Gastrocnemius medialis (tissue), 4 donors: ENCODE measurements around the gene RERE. TPM values are rescaled to one million over a fixed set of nuclear protein-coding genes. Genes with fewer than 3 reads are reported as not detected.

ENCODE experiments used
- ATAC-seq, 2 donors: fragments of 150-250 bp; one replicate each; pipeline ENCODE4 v1.9.1; 2016
- DNase-seq, 2 donors: peaks; one replicate each; pipeline ENCODE4 v3.0.0-alpha.2; 2019
- H3K27ac ChIP-seq, 4 donors: fragments of 200-600 bp; sonication (generic); 1 replicate in 1 of 4; 2 replicates in 3 of 4; pipeline ENCODE4 v1.5.1; 2016 to 2018; ENCODE audit warnings: mild to moderate bottlenecking in 2 of 4, moderate library complexity in 1 of 4
- H3K27me3 ChIP-seq, 3 donors: fragments of 200-600 bp; sonication (generic) in 2 of 3; 1 replicate in 1 of 3; 2 replicates in 2 of 3; pipeline versions ENCODE4 v1.5.1 to v1.6.0; 2016 to 2019; ENCODE audit warnings: mild to moderate bottlenecking in 1 of 3, moderate library complexity in 1 of 3
- H3K36me3 ChIP-seq, 2 donors: fragments of 200-600 bp; sonication (generic) in 1 of 2; one replicate each; pipeline ENCODE4 v1.5.1; 2017 to 2018
- H3K4me1 ChIP-seq, 2 donors: fragments of 200-600 bp; sonication (generic) in 1 of 2; one replicate each; pipeline ENCODE4 v1.5.1; 2016 to 2017; ENCODE audit warnings: mild to moderate bottlenecking in 2 of 2
- H3K4me3 ChIP-seq, 4 donors: fragments of 200-600 bp; sonication (generic) in 3 of 4; 1 replicate in 1 of 4; 2 replicates in 3 of 4; pipeline ENCODE4 v1.5.1; 2016 to 2019; ENCODE audit warnings: mild to moderate bottlenecking in 2 of 4
- H3K9me3 ChIP-seq, 3 donors: fragments of 200-600 bp; sonication (generic) in 2 of 3; 1 replicate in 1 of 3; 2 replicates in 2 of 3; pipeline ENCODE4 v1.5.1; 2016 to 2019
- CTCF ChIP-seq, 5 experiments: fragments of 450-650 bp in 3 of 5; fragments of 200-600 bp in 2 of 5; sonication (generic) in 2 of 5; IDR thresholded peaks in 4 of 5; conservative IDR thresholded peaks in 1 of 5; 1 replicate in 4 of 5; 2 replicates in 1 of 5; pipeline ENCODE4 v1.5.1; 2016 to 2019; ENCODE audit warnings: antibody characterized with exemption in 5 of 5, mild to moderate bottlenecking in 3 of 5, moderate library complexity in 3 of 5
- POLR2A ChIP-seq, 2 donors: fragments of 450-650 bp; IDR thresholded peaks; one replicate each; pipeline ENCODE4 v1.6.1; 2017; ENCODE audit warnings: antibody characterized with exemption in 2 of 2, mild to moderate bottlenecking in 2 of 2, moderate library complexity in 2 of 2
- in situ Hi-C, 4 donors: fragments of 200-750 bp; cut with MboI; loops; one replicate each; pipeline versions ENCODE4 v1.15.0 to v1.8.0; 2017; ENCODE audit warnings: low sequenced_read_pairs in 4 of 4
- intact Hi-C: fragments of 100-400 bp; cut with DNase I; formaldehyde crosslinking; loops from one replicate; pipeline ENCODE4 v1.15.1; 2023; ENCODE audit warnings: low total_unique reads
- total RNA-seq, 4 donors: library from RNA; depleted of rRNA; stranded (reverse); fragments of >200 nt; gene quantifications; one replicate each; pipeline versions ENCODE4 v1.1.0 to v1.2.3, GENCODE V29; 2016

Gene RERE
- total RNA-seq, 4 donors from 2014 or later = 60.8 to 106 (median 102) TPM

GRCh38 chr1:8348777-8349472 lies 468.5 kb downstream of the RERE start:
- DNase-seq = peak in 1 of 2 donors; percentile 61
- Histone ChIP-seq H3K9me3 (no peaks in the 10 kb centered on the region), H3K36me3 (peaks cover 0 to 13% of the 10 kb centered on the region in 2 donors), H3K4me1 (peaks cover 22 to 33% of the 10 kb centered on the region in 2 donors), H3K27ac (peak overlapping the region in 1 of 4 donors; percentile 35), H3K27me3 (no peaks in the 10 kb centered on the region), H3K4me3 (no peak overlapping the region)
- TF ChIP-seq POLR2A (IDR thresholded peaks at IDR 0.05) (no peak), CTCF (IDR thresholded peaks at IDR 0.05 in 4 of 5, conservative IDR thresholded peaks at IDR 0.05 in 1 of 5) (peak; percentile 70 to 94 (median 93))
- intact Hi-C loops (loop anchor here (1.0 to 2.0 kb wide), 2 partner anchors 366 to 374 kb away; no protein-coding TSS in a partner anchor), in situ Hi-C loops (loop anchor here (10.0 kb wide), 2 partner anchors 364 to 374 kb away; no protein-coding TSS in a partner anchor)
- peak; percentile 31 to 34 for ATAC-seq

- Histone ChIP-seq H3K27ac (no peak overlapping the region), H3K27me3 (no peaks in the 10 kb centered on the region), H3K36me3 (peaks cover 0 to 6% of the 10 kb centered on the region in 2 donors), H3K4me3 (no peak overlapping the region), H3K4me1 (peaks cover 25 to 35% of the 10 kb centered on the region in 2 donors), H3K9me3 (no peaks in the 10 kb centered on the region)
- TF ChIP-seq CTCF (IDR thresholded peaks at IDR 0.05 in 4 of 5, conservative IDR thresholded peaks at IDR 0.05 in 1 of 5) (no peak), POLR2A (IDR thresholded peaks at IDR 0.05) (no peak)
- no peak for ATAC-seq
- intact Hi-C loops = loop anchor here (2.0 kb wide), 1 partner anchor 365 kb away; no protein-coding TSS in a partner anchor
- in situ Hi-C loops = loop anchor here (10.0 kb wide), 2 partner anchors 363 to 373 kb away; no protein-coding TSS in a partner anchor
- no peak for DNase-seq
Measured at GRCh38 chr1:8348047-8348776, 469.2 kb downstream of the RERE start.

GRCh38 chr1:8347635-8348034 lies 469.8 kb downstream of the RERE start:
- DNase-seq = no peak
- Histone ChIP-seq H3K4me3 (no peak overlapping the region), H3K9me3 (no peaks in the 10 kb centered on the region), H3K4me1 (peaks cover 24 to 32% of the 10 kb centered on the region in 2 donors), H3K27me3 (no peaks in the 10 kb centered on the region), H3K36me3 (peaks cover 0 to under 1% of the 10 kb centered on the region in 2 donors), H3K27ac (no peak overlapping the region)
- in situ Hi-C loops = loop anchor here (10.0 kb wide), 2 partner anchors 363 to 373 kb away; no protein-coding TSS in a partner anchor
- no peak for ATAC-seq
- intact Hi-C loops = loop anchor here (2.0 kb wide), 1 partner anchor 365 kb away; no protein-coding TSS in a partner anchor
- TF ChIP-seq CTCF (IDR thresholded peaks at IDR 0.05 in 4 of 5, conservative IDR thresholded peaks at IDR 0.05 in 1 of 5) = no peak
- TF ChIP-seq POLR2A (IDR thresholded peaks at IDR 0.05) = no peak

GRCh38 chr1:8345621-8346415 lies 471.6 kb downstream of the RERE start:
- Histone ChIP-seq H3K4me1 (peaks cover 17 to 32% of the 10 kb centered on the region in 2 donors), H3K36me3 (no peaks in the 10 kb centered on the region), H3K4me3 (no peak overlapping the region), H3K27me3 (no peaks in the 10 kb centered on the region), H3K9me3 (no peaks in the 10 kb centered on the region), H3K27ac (no peak overlapping the region)
- ATAC-seq = no peak
- intact Hi-C loops (no loop called here), in situ Hi-C loops (loop anchor here (10.0 kb wide), 2 partner anchors 361 to 371 kb away; no protein-coding TSS in a partner anchor)
- DNase-seq = no peak
- TF ChIP-seq POLR2A (IDR thresholded peaks at IDR 0.05) = no peak
- no peak for TF ChIP-seq CTCF (IDR thresholded peaks at IDR 0.05 in 4 of 5, conservative IDR thresholded peaks at IDR 0.05 in 1 of 5)
